Neural progenitor cell (in vitro differentiated cells): ENCODE data around the gene COL26A1.

Source experiments
- CTCF ChIP-seq: fragments of 200-600 bp; sonication (generic); IDR thresholded peaks from 2 replicates; pipeline ENCODE4 v1.5.1; 2017; ENCODE audit warnings: antibody characterized with exemption, mild to moderate bottlenecking
- EZH2 ChIP-seq: fragments of 200-600 bp; sonication (generic); IDR thresholded peaks from 2 replicates; pipeline ENCODE4 v1.6.1; 2017; ENCODE audit warnings: antibody characterized with exemption, mild to moderate bottlenecking, moderate library complexity

DNA sequence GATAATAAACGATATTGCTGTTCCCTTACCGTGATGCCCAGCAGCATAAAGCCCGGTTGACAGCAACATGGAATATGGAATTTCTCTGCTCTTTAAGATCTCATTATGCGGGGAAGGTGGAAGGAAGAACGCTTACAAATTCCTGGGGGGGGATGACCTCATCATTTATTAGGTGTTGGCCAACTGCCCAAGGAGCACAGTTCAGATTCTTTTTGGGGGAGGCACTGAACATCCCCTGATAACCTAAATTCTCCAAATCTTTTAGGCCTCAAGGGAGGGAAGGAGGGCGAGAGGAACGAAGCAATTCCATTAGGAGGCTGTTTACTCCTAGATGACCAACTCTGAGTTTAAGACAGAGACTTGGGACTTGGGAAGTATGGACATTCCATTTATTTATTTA is 5.2 kb upstream of the COL26A1 start:
- TF ChIP-seq EZH2 (no peak), CTCF (no peak)
